Keratinocyte (primary cell): ENCODE measurements around the gene IGHMBP2. TPM values are rescaled to one million over a fixed set of nuclear protein-coding genes. Genes with fewer than 3 reads are reported as not detected.
A peak's percentile ranks its signal among the peaks of the same experiment; 100 is the strongest.

Experiments
- DNase-seq: peaks from one replicate; pipeline ENCODE4 v3.0.0-alpha.2; 2011; ENCODE audit warnings: low read depth, missing footprints, low spot score
- FAIRE-seq: peaks from 2 replicates; lab custom pipeline; 2011; peaks lifted over from hg19 to GRCh38; lab: Jason Lieb, UNC
- H2AFZ ChIP-seq: 2 replicates; pipeline ENCODE4 v1.6.0; 2012; ENCODE audit warnings: low read length, control low read depth, inconsistent platforms; ENCODE audit not compliant: control insufficient read depth
- H3K27ac ChIP-seq: 2 replicates; pipeline ENCODE4 v1.5.1; 2011; ENCODE audit warnings: low read length; ENCODE audit not compliant: control insufficient read depth, insufficient read depth
- H3K27me3 ChIP-seq: 3 replicates; pipeline ENCODE4 v1.6.0; 2011; ENCODE audit warnings: low read length; ENCODE audit not compliant: control insufficient read depth, insufficient read depth; ENCODE audit errors: extremely low read depth
- H3K36me3 ChIP-seq, 2 experiments: 2 replicates in 1 of 2; 3 replicates in 1 of 2; pipeline ENCODE4 v1.5.1; 2011; ENCODE audit warnings: low read length in 2 of 2, mild to moderate bottlenecking in 1 of 2; ENCODE audit not compliant: control insufficient read depth in 2 of 2, insufficient read depth in 2 of 2; ENCODE audit errors: extremely low read depth in 1 of 2
- H3K4me1 ChIP-seq: 3 replicates; pipeline ENCODE4 v1.5.1; 2011; ENCODE audit warnings: low read length; ENCODE audit not compliant: control insufficient read depth, insufficient read depth; ENCODE audit errors: extremely low read depth
- H3K4me2 ChIP-seq: 3 replicates; pipeline ENCODE4 v1.6.0; 2011; ENCODE audit warnings: low read depth, low read length; ENCODE audit not compliant: control insufficient read depth, insufficient read depth; ENCODE audit errors: extremely low read depth
- H3K4me3 ChIP-seq, 3 experiments: fragments of 200-600 bp in 1 of 3; sonication (generic) in 1 of 3; 2 replicates in 2 of 3; 3 replicates in 1 of 3; pipeline ENCODE4 v1.5.1; 2011 to 2016; ENCODE audit warnings: low read length in 3 of 3, mild to moderate bottlenecking in 3 of 3, control low read depth in 2 of 3, inconsistent platforms in 1 of 3, low read depth in 1 of 3, mixed read lengths in 1 of 3, mixed run types in 1 of 3, moderate library complexity in 1 of 3; ENCODE audit not compliant: control insufficient read depth in 2 of 3, insufficient read depth in 2 of 3; ENCODE audit errors: extremely low read depth in 1 of 3
- H3K79me2 ChIP-seq: 2 replicates; pipeline ENCODE4 v1.6.0; 2012; ENCODE audit warnings: low read length; ENCODE audit not compliant: control insufficient read depth, insufficient read depth
- H3K9ac ChIP-seq: 3 replicates; pipeline ENCODE4 v1.6.0; 2011; ENCODE audit warnings: low read length; ENCODE audit not compliant: control insufficient read depth, insufficient read depth; ENCODE audit errors: extremely low read depth
- H3K9me1 ChIP-seq: 3 replicates; pipeline ENCODE4 v1.6.0; 2011; ENCODE audit warnings: low read length; ENCODE audit not compliant: control insufficient read depth, insufficient read depth; ENCODE audit errors: extremely low read depth
- H3K9me3 ChIP-seq: 2 replicates; pipeline ENCODE4 v1.5.1; 2012; ENCODE audit warnings: low read depth, low read length; ENCODE audit not compliant: control insufficient read depth
- H4K20me1 ChIP-seq: 3 replicates; pipeline ENCODE4 v1.6.0; 2011; ENCODE audit warnings: low read length; ENCODE audit not compliant: control insufficient read depth, insufficient read depth; ENCODE audit errors: extremely low read depth
- EZH2 ChIP-seq: IDR thresholded peaks from one replicate; pipeline ENCODE4 v1.6.1; 2012; ENCODE audit warnings: inconsistent platforms, mild to moderate bottlenecking, low read length, moderate library complexity
- dilution Hi-C: fragments of 300-500 bp; cut with MboI; formaldehyde crosslinking; loops from one replicate; pipeline ENCODE4 v1.7.0; 2020; ENCODE audit warnings: low sequenced_read_pairs; ENCODE audit not compliant: extremely low pct_ligation_motif_present
- polyA plus RNA-seq, 5 experiments: library from polyadenylated mRNA; depleted of rRNA in 3 of 5; stranded (reverse) in 3 of 5; stranded (forward) in 1 of 5; unstranded in 1 of 5; fragments of >200 nt; gene quantifications; 1 replicate in 1 of 5; 2 replicates in 3 of 5; 3 replicates in 1 of 5; pipeline versions ENCODE4 v1.2.1 to v1.2.3, GENCODE V29; 2011 to 2012; ENCODE audit warnings: missing spikeins in 2 of 5, low read depth in 1 of 5, low replicate concordance in 1 of 5
- TF ChIP-seq, protein P1 (sequence below), 3 experiments: IDR thresholded peaks in 1 of 3; conservative IDR thresholded peaks in 1 of 3; optimal IDR thresholded peaks in 1 of 3; 2 replicates in 2 of 3; 3 replicates in 1 of 3; pipeline versions ENCODE3 to v1.5.1; 2011; ENCODE audit warnings: low read length in 3 of 3, mild to moderate bottlenecking in 3 of 3, moderate library complexity in 2 of 3, control low read depth in 1 of 3, inconsistent platforms in 1 of 3; ENCODE audit not compliant: insufficient read depth in 2 of 3; ENCODE audit errors: extremely low read depth in 1 of 3

Gene IGHMBP2
- polyA plus RNA-seq, 1 donor (not counting 4 experiments of a cell fraction or from before 2014, with no cell fraction given) = 10.0 TPM

DNA sequence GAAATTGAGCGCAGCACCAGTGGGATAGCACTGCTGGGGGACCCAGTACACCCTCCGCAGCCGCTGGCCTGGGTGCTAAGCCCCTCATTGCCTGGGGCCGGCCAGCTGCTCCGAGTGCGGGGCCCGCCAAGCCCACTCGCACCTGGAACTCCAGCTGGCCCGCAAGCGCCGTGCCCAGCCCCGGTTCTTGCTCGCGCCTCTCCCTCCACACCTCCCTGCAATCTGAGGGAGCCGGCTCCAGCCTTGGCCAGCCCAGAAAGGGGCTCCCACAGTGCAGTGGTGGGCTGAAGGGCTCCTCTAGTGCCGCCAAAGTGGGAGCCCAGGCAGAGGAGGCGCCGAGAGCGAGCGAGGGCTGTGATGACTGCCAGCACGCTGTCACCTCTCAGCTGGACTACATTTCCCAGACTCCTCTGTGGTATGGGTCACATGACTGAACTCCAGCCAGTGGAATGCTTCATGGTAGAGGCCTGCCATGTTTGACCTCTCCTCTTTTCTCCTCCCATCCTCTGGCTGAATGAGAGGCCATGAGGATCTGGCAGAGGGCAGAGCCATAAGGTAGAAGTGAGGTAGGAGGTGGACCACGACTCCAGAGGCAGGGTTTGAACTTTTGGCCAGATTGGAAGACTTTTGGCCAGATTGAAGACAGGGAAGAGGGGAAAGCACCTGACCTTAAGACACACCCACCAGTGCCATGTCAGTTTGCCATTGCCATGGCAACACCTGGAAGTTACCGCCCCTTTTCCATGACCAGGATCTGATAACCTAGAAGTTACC is 70.9 kb downstream of the IGHMBP2 start:
- dilution Hi-C loops = no loop called here
- DNase-seq (no peak), FAIRE-seq (peak; percentile 55)
- H3K27ac ChIP-seq = no peak overlapping the region
- no peak overlapping the region for H3K4me3 ChIP-seq
- no peaks in the 10 kb centered on the region for H3K4me1 ChIP-seq
- H3K9me3 ChIP-seq = no peaks in the 10 kb centered on the region
- no peaks in the 10 kb centered on the region for H4K20me1 ChIP-seq
- H3K27me3 ChIP-seq = peaks cover 8% of the 10 kb centered on the region
- H3K9me1 ChIP-seq = no peaks in the 10 kb centered on the region
- no peak for TF ChIP-seq EZH2
- TF ChIP-seq, protein P1, sequence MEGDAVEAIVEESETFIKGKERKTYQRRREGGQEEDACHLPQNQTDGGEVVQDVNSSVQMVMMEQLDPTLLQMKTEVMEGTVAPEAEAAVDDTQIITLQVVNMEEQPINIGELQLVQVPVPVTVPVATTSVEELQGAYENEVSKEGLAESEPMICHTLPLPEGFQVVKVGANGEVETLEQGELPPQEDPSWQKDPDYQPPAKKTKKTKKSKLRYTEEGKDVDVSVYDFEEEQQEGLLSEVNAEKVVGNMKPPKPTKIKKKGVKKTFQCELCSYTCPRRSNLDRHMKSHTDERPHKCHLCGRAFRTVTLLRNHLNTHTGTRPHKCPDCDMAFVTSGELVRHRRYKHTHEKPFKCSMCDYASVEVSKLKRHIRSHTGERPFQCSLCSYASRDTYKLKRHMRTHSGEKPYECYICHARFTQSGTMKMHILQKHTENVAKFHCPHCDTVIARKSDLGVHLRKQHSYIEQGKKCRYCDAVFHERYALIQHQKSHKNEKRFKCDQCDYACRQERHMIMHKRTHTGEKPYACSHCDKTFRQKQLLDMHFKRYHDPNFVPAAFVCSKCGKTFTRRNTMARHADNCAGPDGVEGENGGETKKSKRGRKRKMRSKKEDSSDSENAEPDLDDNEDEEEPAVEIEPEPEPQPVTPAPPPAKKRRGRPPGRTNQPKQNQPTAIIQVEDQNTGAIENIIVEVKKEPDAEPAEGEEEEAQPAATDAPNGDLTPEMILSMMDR (optimal IDR thresholded peaks at IDR 0.05 in 1 of 3, IDR thresholded peaks at IDR 0.05 in 1 of 3, conservative IDR thresholded peaks at IDR 0.05 in 1 of 3; ENCODE audit: extremely low read depth in 1 of 3, insufficient read depth in 2 of 3, low read length in 3 of 3) = no peak
- H3K9ac ChIP-seq = no peak overlapping the region
- no peaks in the 10 kb centered on the region for H3K36me3 ChIP-seq
- no peak overlapping the region for H3K4me2 ChIP-seq
- H3K79me2 ChIP-seq = no peaks in the 10 kb centered on the region
- H2AFZ ChIP-seq = no peak overlapping the region

DNA sequence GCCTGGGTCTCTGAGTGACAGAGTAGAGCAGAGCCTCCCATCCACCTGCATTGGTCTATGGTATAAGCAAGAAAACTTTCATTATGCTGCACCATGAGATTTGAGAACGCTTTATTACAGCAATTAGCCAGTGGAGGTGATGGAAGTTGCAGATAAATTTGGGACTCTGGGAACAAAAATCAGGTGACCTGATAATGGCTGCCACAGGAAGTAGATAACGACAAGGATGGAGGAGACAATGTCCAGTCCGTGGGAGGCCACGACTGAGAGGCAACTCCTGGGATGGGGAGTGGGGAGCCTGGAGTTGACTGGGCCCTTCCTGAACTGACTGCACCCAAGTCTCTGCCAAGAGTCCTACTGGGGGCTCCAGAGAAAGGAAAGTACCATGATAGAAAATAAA is 72.4 kb downstream of the IGHMBP2 start:
- no peak for FAIRE-seq
- Histone ChIP-seq H3K9ac (no peak overlapping the region), H2AFZ (no peak overlapping the region), H3K36me3 (no peaks in the 10 kb centered on the region), H3K4me2 (no peak overlapping the region), H3K9me1 (no peaks in the 10 kb centered on the region), H3K4me3 (no peak overlapping the region), H3K27ac (no peak overlapping the region), H3K9me3 (no peaks in the 10 kb centered on the region), H3K4me1 (no peaks in the 10 kb centered on the region), H4K20me1 (no peaks in the 10 kb centered on the region), H3K79me2 (no peaks in the 10 kb centered on the region), H3K27me3 (peaks cover 12% of the 10 kb centered on the region)
- TF ChIP-seq EZH2 = no peak
- TF ChIP-seq, protein P1 (optimal IDR thresholded peaks at IDR 0.05 in 1 of 3, IDR thresholded peaks at IDR 0.05 in 1 of 3, conservative IDR thresholded peaks at IDR 0.05 in 1 of 3; ENCODE audit: extremely low read depth in 1 of 3, insufficient read depth in 2 of 3, low read length in 3 of 3) = no peak
- DNase-seq = no peak
- dilution Hi-C loops = no loop called here
